ENCODE measurements around the gene KRT33B.

GRCh38 chr17:41390411-41390938 lies 20.9 kb upstream of the KRT33B start:
- TF ChIP-seq CTCF (IDR thresholded peaks at IDR 0.05; ENCODE audit: poor library complexity, severe bottlenecking), result no peak
- TF ChIP-seq POLR2AphosphoS5 (IDR thresholded peaks at IDR 0.05), result no peak
- TF ChIP-seq EP300 (conservative IDR thresholded peaks at IDR 0.05; ENCODE audit: poor library complexity, severe bottlenecking), result no peak
- no peak for TF ChIP-seq REST (IDR thresholded peaks at IDR 0.05; ENCODE audit: borderline replicate concordance)
- TF ChIP-seq SMC3 (conservative IDR thresholded peaks at IDR 0.05; ENCODE audit: poor library complexity), result no peak
- no peak for TF ChIP-seq TAF1 (IDR thresholded peaks at IDR 0.05; ENCODE audit: low read depth)
- TF ChIP-seq EZH2 (IDR thresholded peaks at IDR 0.05; ENCODE audit: borderline replicate concordance, insufficient read depth, low read length, poor library complexity, severe bottlenecking), result no peak
- no peak for TF ChIP-seq RAD21 (conservative IDR thresholded peaks at IDR 0.05)
